Neuronal stem cell (in vitro differentiated cells): ENCODE data around the gene PAFAH2.

Experiments
- DNase-seq: peaks from one replicate; pipeline ENCODE4 v3.0.0-alpha.2; 2013; ENCODE audit warnings: low spot score
- H2AFZ ChIP-seq: one replicate; pipeline ENCODE4 v1.6.1; 2013; ENCODE audit warnings: mild to moderate bottlenecking, low read length, inconsistent platforms
- H2AK5ac ChIP-seq: 2 replicates; pipeline ENCODE4 v1.6.1; 2013; ENCODE audit warnings: low read depth, mild to moderate bottlenecking, inconsistent platforms, low read length, moderate library complexity, mixed read lengths
- H2BK120ac ChIP-seq: 2 replicates; pipeline ENCODE4 v1.6.1; 2013; ENCODE audit warnings: low read depth, mild to moderate bottlenecking, inconsistent platforms, low read length, moderate library complexity, mixed read lengths
- H2BK12ac ChIP-seq: one replicate; pipeline ENCODE4 v1.6.1; 2013; ENCODE audit warnings: low read length, inconsistent platforms
- H2BK15ac ChIP-seq: 2 replicates; pipeline ENCODE4 v1.6.1; 2013; ENCODE audit warnings: mild to moderate bottlenecking, low read length, inconsistent platforms, mixed read lengths
- H2BK5ac ChIP-seq: one replicate; pipeline ENCODE4 v1.6.1; 2013; ENCODE audit warnings: inconsistent platforms, mild to moderate bottlenecking, low read length, moderate library complexity
- H3K14ac ChIP-seq: one replicate; pipeline ENCODE4 v1.6.1; 2013; ENCODE audit warnings: low read length, inconsistent platforms
- H3K18ac ChIP-seq: 2 replicates; pipeline ENCODE4 v1.6.1; 2013; ENCODE audit warnings: low read length, inconsistent platforms
- H3K23ac ChIP-seq: 2 replicates; pipeline ENCODE4 v1.6.1; 2013; ENCODE audit warnings: low read depth, mild to moderate bottlenecking, mixed read lengths, low read length, inconsistent platforms; ENCODE audit not compliant: poor library complexity
- H3K27ac ChIP-seq: replicated peaks from 3 replicates; pipeline ENCODE4 v1.5.1; 2013; ENCODE audit warnings: low read length, inconsistent platforms
- H3K27me3 ChIP-seq, 3 experiments: 2 replicates each; pipeline ENCODE4 v1.6.1; 2013; ENCODE audit warnings: low read length in 3 of 3, mild to moderate bottlenecking in 2 of 3, inconsistent platforms in 1 of 3, low read depth in 1 of 3, mixed read lengths in 1 of 3, moderate library complexity in 1 of 3; ENCODE audit not compliant: control insufficient read depth in 3 of 3, insufficient read depth in 3 of 3
- H3K36me3 ChIP-seq, 2 donors: replicated peaks in 1 of 2; 2 replicates each; pipeline ENCODE4 v1.6.1; 2013; ENCODE audit warnings: low read length in 2 of 2; ENCODE audit not compliant: control insufficient read depth in 2 of 2, insufficient read depth in 2 of 2
- H3K4ac ChIP-seq: 2 replicates; pipeline ENCODE4 v1.6.1; 2013; ENCODE audit warnings: inconsistent platforms, mild to moderate bottlenecking, low read length, moderate library complexity
- H3K4me1 ChIP-seq, 2 donors: 1 replicate in 1 of 2; 2 replicates in 1 of 2; pipeline ENCODE4 v1.6.1; 2013; ENCODE audit warnings: low read length in 2 of 2, low read depth in 1 of 2; ENCODE audit not compliant: control insufficient read depth in 2 of 2, insufficient read depth in 1 of 2
- H3K4me2 ChIP-seq: one replicate; pipeline ENCODE4 v1.6.1; 2013; ENCODE audit warnings: mild to moderate bottlenecking, low read length, inconsistent platforms; ENCODE audit not compliant: insufficient read depth, poor library complexity, severe bottlenecking
- H3K4me3 ChIP-seq, 2 donors: 2 replicates each; pipeline ENCODE4 v1.5.1; 2013; ENCODE audit warnings: low read length in 2 of 2, mild to moderate bottlenecking in 2 of 2, inconsistent platforms in 1 of 2, moderate library complexity in 1 of 2
- H3K79me1 ChIP-seq: one replicate; pipeline ENCODE4 v1.6.1; 2013; ENCODE audit warnings: low read depth, mild to moderate bottlenecking, inconsistent platforms, low read length, moderate library complexity
- H3K9ac ChIP-seq: one replicate; pipeline ENCODE4 v1.6.1; 2013; ENCODE audit warnings: mild to moderate bottlenecking, low read depth, low read length, inconsistent platforms; ENCODE audit not compliant: poor library complexity
- H3K9me3 ChIP-seq, 2 donors: replicated peaks in 1 of 2; 2 replicates each; pipeline versions ENCODE3 to v1.6.1; 2013; ENCODE audit warnings: low read length in 2 of 2, mild to moderate bottlenecking in 2 of 2, inconsistent platforms in 1 of 2, low read depth in 1 of 2, mixed read lengths in 1 of 2, moderate library complexity in 1 of 2; ENCODE audit not compliant: control insufficient read depth in 2 of 2, insufficient read depth in 1 of 2
- H4K8ac ChIP-seq: one replicate; pipeline ENCODE4 v1.6.1; 2013; ENCODE audit warnings: low read depth, mild to moderate bottlenecking, inconsistent platforms, low read length, moderate library complexity
- H4K91ac ChIP-seq: one replicate; pipeline ENCODE4 v1.6.1; 2013; ENCODE audit warnings: low read length, low read depth, mild to moderate bottlenecking, inconsistent platforms; ENCODE audit not compliant: poor library complexity
- WGBS, 2 donors: extraction: QIAGEN DNeasy Blood & Tissue Kit; methylation state at CpG; one replicate each; pipeline ENCODE4 v1.1.7; 2013; ENCODE audit warnings: missing lambda C conversion rate in 2 of 2, mixed read lengths in 1 of 2; ENCODE audit not compliant: insufficient read length in 2 of 2, insufficient replicate concordance in 1 of 2; ENCODE audit errors: extremely low coverage in 2 of 2; 5-methylcytosine and 5-hydroxymethylcytosine counted together

PAFAH2 gene

GRCh38 chr1:25914074-25914995, 83.5 kb downstream of the PAFAH2 start:
- Histone ChIP-seq H3K9ac (no peak overlapping the region), H3K27ac (no peak overlapping the region), H2BK5ac (no peak overlapping the region), H3K36me3 (no peaks in the 10 kb centered on the region), H2BK15ac (no peak overlapping the region), H3K4me3 (no peak overlapping the region), H2AK5ac (peak overlapping the region; percentile 84), H3K4me2 (no peak overlapping the region), H3K23ac (peak overlapping the region; percentile 83), H3K9me3 (no peaks in the 10 kb centered on the region), H2BK12ac (no peak overlapping the region), H3K27me3 (no peaks in the 10 kb centered on the region), H4K8ac (no peak overlapping the region), H3K4ac (no peak overlapping the region), H3K18ac (no peak overlapping the region), H2BK120ac (no peak overlapping the region), H3K4me1 (peaks cover 5 to 13% of the 10 kb centered on the region in 2 donors), H2AFZ (no peak overlapping the region), H3K79me1 (no peaks in the 10 kb centered on the region), H4K91ac (no peak overlapping the region), H3K14ac (no peak overlapping the region)
- no CpG with 5 or more reads among the region's 3 CpGs for WGBS, 2 donors
- DNase-seq: no peak

GRCh38 chr1:25913206-25913605, 84.7 kb downstream of the PAFAH2 start:
- Histone ChIP-seq H2BK120ac (no peak overlapping the region), H3K23ac (no peak overlapping the region), H3K4me3 (no peak overlapping the region), H3K4ac (no peak overlapping the region), H4K91ac (no peak overlapping the region), H2BK15ac (no peak overlapping the region), H3K36me3 (no peaks in the 10 kb centered on the region), H3K9me3 (no peaks in the 10 kb centered on the region), H2AK5ac (no peak overlapping the region), H3K27me3 (no peaks in the 10 kb centered on the region), H3K27ac (no peak overlapping the region), H4K8ac (no peak overlapping the region), H3K4me1 (peaks cover 6 to 13% of the 10 kb centered on the region in 2 donors), H3K14ac (no peak overlapping the region), H2BK12ac (no peak overlapping the region), H2BK5ac (no peak overlapping the region), H3K18ac (no peak overlapping the region), H3K4me2 (no peak overlapping the region), H3K9ac (no peak overlapping the region), H2AFZ (no peak overlapping the region), H3K79me1 (no peaks in the 10 kb centered on the region)
- DNase-seq: no peak

- Histone ChIP-seq H4K8ac (no peak overlapping the region), H3K23ac (no peak overlapping the region), H3K4me1 (peaks cover 9 to 14% of the 10 kb centered on the region in 2 donors), H3K27me3 (no peaks in the 10 kb centered on the region), H3K79me1 (no peaks in the 10 kb centered on the region), H2AFZ (no peak overlapping the region), H3K4me3 (no peak overlapping the region), H3K4me2 (no peak overlapping the region), H3K4ac (no peak overlapping the region), H3K36me3 (no peaks in the 10 kb centered on the region), H2BK120ac (no peak overlapping the region), H3K18ac (no peak overlapping the region), H2BK5ac (no peak overlapping the region), H3K27ac (no peak overlapping the region), H4K91ac (no peak overlapping the region), H2BK15ac (no peak overlapping the region), H2BK12ac (no peak overlapping the region), H2AK5ac (no peak overlapping the region), H3K9ac (no peak overlapping the region), H3K14ac (no peak overlapping the region), H3K9me3 (no peaks in the 10 kb centered on the region)
- no CpG with 5 or more reads among the region's 5 CpGs for WGBS, 2 donors
- no peak for DNase-seq
Observed at GRCh38 chr1:25912076-25912831, 85.6 kb downstream of the PAFAH2 start.

GRCh38 chr1:25911162-25911561, 86.7 kb downstream of the PAFAH2 start:
- H2BK15ac ChIP-seq: no peak overlapping the region
- H3K18ac ChIP-seq: no peak overlapping the region
- H3K27me3 ChIP-seq: no peaks in the 10 kb centered on the region
- no peak overlapping the region for H4K91ac ChIP-seq
- no peak overlapping the region for H2BK5ac ChIP-seq
- H3K4me1 ChIP-seq: peaks cover 12 to 22% of the 10 kb centered on the region in 2 donors
- no peak overlapping the region for H3K23ac ChIP-seq
- no peak overlapping the region for H4K8ac ChIP-seq
- H3K79me1 ChIP-seq: no peaks in the 10 kb centered on the region
- no peak overlapping the region for H3K4me3 ChIP-seq
- no peak overlapping the region for H3K4me2 ChIP-seq
- no peak overlapping the region for H3K27ac ChIP-seq
- DNase-seq: no peak
- no peaks in the 10 kb centered on the region for H3K36me3 ChIP-seq
- H2BK120ac ChIP-seq: no peak overlapping the region
- no peaks in the 10 kb centered on the region for H3K9me3 ChIP-seq
- H3K4ac ChIP-seq: no peak overlapping the region
- no peak overlapping the region for H2BK12ac ChIP-seq
- H2AFZ ChIP-seq: no peak overlapping the region
- H3K9ac ChIP-seq: no peak overlapping the region
- H3K14ac ChIP-seq: no peak overlapping the region
- no peak overlapping the region for H2AK5ac ChIP-seq
